Neutrophil (primary cell): ENCODE measurements around the gene TTYH3.

Source experiments
- H3K27ac ChIP-seq: fragments of 200-600 bp; sonication (generic); 2 replicates; pipeline ENCODE4 v1.5.1; 2016; ENCODE audit warnings: mild to moderate bottlenecking, moderate library complexity
- H3K27me3 ChIP-seq: fragments of 200-600 bp; sonication (generic); 2 replicates; pipeline ENCODE4 v1.6.0; 2016; ENCODE audit warnings: mild to moderate bottlenecking
- H3K36me3 ChIP-seq: fragments of 200-600 bp; sonication (generic); 2 replicates; pipeline ENCODE4 v1.5.1; 2017
- H3K4me1 ChIP-seq, 2 experiments: fragments of 200-600 bp in 1 of 2; sonication (generic) in 1 of 2; 1 replicate in 1 of 2; 2 replicates in 1 of 2; pipeline versions ENCODE4 v1.5.1 to v1.6.1; 2013 to 2016; ENCODE audit warnings: low read depth in 1 of 2, low read length in 1 of 2, mild to moderate bottlenecking in 1 of 2, moderate library complexity in 1 of 2; ENCODE audit not compliant: control insufficient read depth in 1 of 2, insufficient read depth in 1 of 2
- H3K4me3 ChIP-seq, 2 experiments: fragments of 200-600 bp in 1 of 2; sonication (generic) in 1 of 2; 1 replicate in 1 of 2; 2 replicates in 1 of 2; pipeline ENCODE4 v1.5.1; 2013 to 2016; ENCODE audit warnings: low read depth in 1 of 2, low read length in 1 of 2, mild to moderate bottlenecking in 1 of 2, moderate library complexity in 1 of 2
- H3K9me3 ChIP-seq: fragments of 200-600 bp; sonication (generic); 2 replicates; pipeline ENCODE4 v1.5.1; 2016
- CTCF ChIP-seq: fragments of 200-600 bp; sonication (generic); IDR thresholded peaks from 2 replicates; pipeline ENCODE4 v1.5.1; 2016; ENCODE audit warnings: antibody characterized with exemption

Gene TTYH3

GRCh38 chr7:2655870-2656614, 24.3 kb downstream of the TTYH3 start:
- Histone ChIP-seq H3K36me3 (peaks cover 50% of the 10 kb centered on the region), H3K27me3 (no peaks in the 10 kb centered on the region), H3K9me3 (no peaks in the 10 kb centered on the region), H3K4me1 (no peaks in the 10 kb centered on the region), H3K27ac (no peak overlapping the region), H3K4me3 (no peak overlapping the region)
- TF ChIP-seq CTCF = no peak

GRCh38 chr7:2657208-2657607, 25.4 kb downstream of the TTYH3 start:
- H3K9me3 ChIP-seq = no peaks in the 10 kb centered on the region

GRCh38 chr7:2657920-2658671, 26.3 kb downstream of the TTYH3 start:
- H3K36me3 ChIP-seq = peaks cover 48% of the 10 kb centered on the region
- H3K9me3 ChIP-seq = no peaks in the 10 kb centered on the region

More at GRCh38 chr7:2657208-2657607, 25.4 kb downstream of the TTYH3 start:
- Histone ChIP-seq H3K36me3 (peaks cover 50% of the 10 kb centered on the region), H3K4me3 (no peak overlapping the region), H3K4me1 (no peaks in the 10 kb centered on the region), H3K27ac (no peak overlapping the region), H3K27me3 (no peaks in the 10 kb centered on the region)
- TF ChIP-seq CTCF = no peak

GRCh38 chr7:2658941-2659340, 27.2 kb downstream of the TTYH3 start:
- no peak for TF ChIP-seq CTCF
- no peaks in the 10 kb centered on the region for H3K27me3 ChIP-seq
- H3K27ac ChIP-seq = no peak overlapping the region
- H3K4me3 ChIP-seq = no peak overlapping the region
- peaks cover 48% of the 10 kb centered on the region for H3K36me3 ChIP-seq
- H3K4me1 ChIP-seq = peaks cover 15 to 17% of the 10 kb centered on the region in 2 experiments
- H3K9me3 ChIP-seq = no peaks in the 10 kb centered on the region

More at GRCh38 chr7:2657920-2658671, 26.3 kb downstream of the TTYH3 start:
- no peak overlapping the region for H3K27ac ChIP-seq
- no peak for TF ChIP-seq CTCF
- peaks cover 6 to 9% of the 10 kb centered on the region in 2 experiments for H3K4me1 ChIP-seq
- H3K4me3 ChIP-seq = no peak overlapping the region
- no peaks in the 10 kb centered on the region for H3K27me3 ChIP-seq

- no peak overlapping the region for H3K4me3 ChIP-seq
- H3K27ac ChIP-seq = no peak overlapping the region
- TF ChIP-seq CTCF = no peak
- H3K9me3 ChIP-seq = no peaks in the 10 kb centered on the region
- peaks cover 18 to 21% of the 10 kb centered on the region in 2 experiments for H3K4me1 ChIP-seq
- no peaks in the 10 kb centered on the region for H3K27me3 ChIP-seq
- H3K36me3 ChIP-seq = peaks cover 48% of the 10 kb centered on the region
Observed at GRCh38 chr7:2659556-2660358, 28.0 kb downstream of the TTYH3 start.
